ENCODE data around the gene ALS2. TPM values are rescaled to one million over a fixed set of nuclear protein-coding genes. Genes with fewer than 3 reads are reported as not detected.

Gene ALS2
- total RNA-seq, 3 donors from 2014 or later, result 19.7 to 28.4 (median 19.7) TPM

DNA sequence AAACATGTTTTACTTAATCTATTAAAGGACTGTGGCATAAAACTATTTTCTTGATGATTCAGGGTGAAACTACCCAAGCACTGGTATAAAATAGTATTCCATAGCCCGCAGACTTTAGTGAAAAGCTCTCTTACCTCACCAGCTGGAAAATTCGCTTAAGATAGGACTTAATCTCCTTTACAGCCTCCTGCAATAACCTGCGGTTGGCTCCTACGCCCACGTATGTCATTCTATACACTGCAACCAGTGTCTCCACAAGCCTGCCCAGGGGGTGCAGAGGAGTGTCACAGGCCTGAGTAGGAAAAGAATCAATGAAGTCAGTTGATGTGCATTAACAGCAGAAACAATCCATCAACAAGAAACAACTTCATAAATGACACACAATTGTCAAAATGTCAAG is 71.0 kb downstream of the ALS2 start:
- no peak overlapping the region for H3K27ac ChIP-seq
- no peaks in the 10 kb centered on the region for H3K9me3 ChIP-seq
- H3K27me3 ChIP-seq, result no peaks in the 10 kb centered on the region
- no peak for TF ChIP-seq POLR2A (IDR thresholded peaks at IDR 0.05)
- no peak overlapping the region for H3K4me3 ChIP-seq
- no peaks in the 10 kb centered on the region for H3K4me1 ChIP-seq
- H3K36me3 ChIP-seq, result no peaks in the 10 kb centered on the region
- intact Hi-C loops (cut with DNase I; ENCODE audit: low total_unique reads), result no loop called here
- DNase-seq (ENCODE audit: low spot score in 2 of 2), result no peak

GRCh38 chr2:201709049-201709448 is 71.7 kb downstream of the ALS2 start:
- H3K27me3 ChIP-seq, result no peaks in the 10 kb centered on the region
- H3K9me3 ChIP-seq, result no peaks in the 10 kb centered on the region
- DNase-seq (ENCODE audit: low spot score in 2 of 2), result no peak
- intact Hi-C loops (cut with DNase I; ENCODE audit: low total_unique reads), result no loop called here
- H3K4me1 ChIP-seq, result no peaks in the 10 kb centered on the region
- H3K27ac ChIP-seq, result no peak overlapping the region
- no peaks in the 10 kb centered on the region for H3K36me3 ChIP-seq
- TF ChIP-seq POLR2A (IDR thresholded peaks at IDR 0.05), result no peak
- TF ChIP-seq, protein P1, sequence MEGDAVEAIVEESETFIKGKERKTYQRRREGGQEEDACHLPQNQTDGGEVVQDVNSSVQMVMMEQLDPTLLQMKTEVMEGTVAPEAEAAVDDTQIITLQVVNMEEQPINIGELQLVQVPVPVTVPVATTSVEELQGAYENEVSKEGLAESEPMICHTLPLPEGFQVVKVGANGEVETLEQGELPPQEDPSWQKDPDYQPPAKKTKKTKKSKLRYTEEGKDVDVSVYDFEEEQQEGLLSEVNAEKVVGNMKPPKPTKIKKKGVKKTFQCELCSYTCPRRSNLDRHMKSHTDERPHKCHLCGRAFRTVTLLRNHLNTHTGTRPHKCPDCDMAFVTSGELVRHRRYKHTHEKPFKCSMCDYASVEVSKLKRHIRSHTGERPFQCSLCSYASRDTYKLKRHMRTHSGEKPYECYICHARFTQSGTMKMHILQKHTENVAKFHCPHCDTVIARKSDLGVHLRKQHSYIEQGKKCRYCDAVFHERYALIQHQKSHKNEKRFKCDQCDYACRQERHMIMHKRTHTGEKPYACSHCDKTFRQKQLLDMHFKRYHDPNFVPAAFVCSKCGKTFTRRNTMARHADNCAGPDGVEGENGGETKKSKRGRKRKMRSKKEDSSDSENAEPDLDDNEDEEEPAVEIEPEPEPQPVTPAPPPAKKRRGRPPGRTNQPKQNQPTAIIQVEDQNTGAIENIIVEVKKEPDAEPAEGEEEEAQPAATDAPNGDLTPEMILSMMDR (IDR thresholded peaks at IDR 0.05), result no peak
- H3K4me3 ChIP-seq, result no peak overlapping the region

- H3K4me1 ChIP-seq, result no peaks in the 10 kb centered on the region
- H3K27me3 ChIP-seq, result no peaks in the 10 kb centered on the region
- H3K27ac ChIP-seq, result no peak overlapping the region
- no peaks in the 10 kb centered on the region for H3K36me3 ChIP-seq
- no peaks in the 10 kb centered on the region for H3K9me3 ChIP-seq
- no peak overlapping the region for H3K4me3 ChIP-seq
- TF ChIP-seq POLR2A (IDR thresholded peaks at IDR 0.05) (no peak), POLR2AphosphoS5 (IDR thresholded peaks at IDR 0.05) (no peak)
- TF ChIP-seq, protein P1 (IDR thresholded peaks at IDR 0.05), result no peak
- intact Hi-C loops (cut with DNase I; ENCODE audit: low total_unique reads), result no loop called here
- no peak for DNase-seq (ENCODE audit: low spot score in 2 of 2)
These were observed 73.0 kb downstream of the ALS2 start for GRCh38 chr2:201707753-201708152.

DNA sequence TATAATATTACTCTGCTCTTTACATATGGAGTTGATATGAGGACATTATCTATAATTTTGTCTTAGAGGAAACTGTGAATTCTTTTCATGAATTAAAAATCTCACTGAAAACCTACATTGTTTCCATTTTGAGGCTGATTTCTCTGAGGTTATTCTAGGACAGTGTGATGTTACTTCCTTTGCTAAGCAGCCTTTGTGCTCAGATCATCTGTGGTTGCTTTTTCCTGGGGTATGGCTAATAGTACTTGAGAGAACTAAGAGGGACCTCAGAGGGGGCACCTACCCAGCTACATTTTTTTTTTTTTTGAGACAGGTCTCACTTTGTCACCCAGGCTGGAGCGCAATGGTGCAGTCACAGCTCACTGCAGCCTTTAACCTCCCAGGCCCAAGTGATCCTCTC is 73.6 kb downstream of the ALS2 start:
- Histone ChIP-seq H3K27ac (no peak overlapping the region), H3K4me1 (no peaks in the 10 kb centered on the region), H3K9me3 (no peaks in the 10 kb centered on the region), H3K36me3 (no peaks in the 10 kb centered on the region), H3K27me3 (no peaks in the 10 kb centered on the region), H3K4me3 (no peak overlapping the region)
- no peak for DNase-seq (ENCODE audit: low spot score in 2 of 2)
- intact Hi-C loops (cut with DNase I; ENCODE audit: low total_unique reads), result no loop called here
- TF ChIP-seq, protein P1 (IDR thresholded peaks at IDR 0.05), result no peak
- TF ChIP-seq POLR2AphosphoS5 (IDR thresholded peaks at IDR 0.05) (no peak), POLR2A (IDR thresholded peaks at IDR 0.05) (no peak)

- Histone ChIP-seq H3K9me3 (no peaks in the 10 kb centered on the region), H3K4me1 (no peaks in the 10 kb centered on the region), H3K4me3 (no peak overlapping the region), H3K36me3 (no peaks in the 10 kb centered on the region), H3K27ac (no peak overlapping the region), H3K27me3 (no peaks in the 10 kb centered on the region)
- intact Hi-C loops (cut with DNase I; ENCODE audit: low total_unique reads), result no loop called here
- no peak for TF ChIP-seq POLR2AphosphoS5 (IDR thresholded peaks at IDR 0.05)
- TF ChIP-seq, protein P1 (IDR thresholded peaks at IDR 0.05), result no peak
- no peak for TF ChIP-seq POLR2A (IDR thresholded peaks at IDR 0.05)
- DNase-seq (ENCODE audit: low spot score in 2 of 2), result no peak
These were observed 76.2 kb downstream of the ALS2 start for GRCh38 chr2:201704536-201704935.

GRCh38 chr2:201701646-201702045 is 79.1 kb downstream of the ALS2 start:
- intact Hi-C loops (cut with DNase I; ENCODE audit: low total_unique reads), result no loop called here
- Histone ChIP-seq H3K4me1 (no peaks in the 10 kb centered on the region), H3K4me3 (no peak overlapping the region), H3K27ac (no peak overlapping the region), H3K36me3 (no peaks in the 10 kb centered on the region), H3K9me3 (no peaks in the 10 kb centered on the region), H3K27me3 (no peaks in the 10 kb centered on the region)
- TF ChIP-seq POLR2A (IDR thresholded peaks at IDR 0.05) (no peak), POLR2AphosphoS5 (IDR thresholded peaks at IDR 0.05) (no peak)
- TF ChIP-seq, protein P1 (IDR thresholded peaks at IDR 0.05), result no peak
- DNase-seq (ENCODE audit: low spot score in 2 of 2), result no peak

All from breast epithelium (tissue), 4 donors.